HepG2 (cell line): ENCODE data around the gene XCL2. TPM values are rescaled to one million over a fixed set of nuclear protein-coding genes. Genes with fewer than 3 reads are reported as not detected.
A peak's percentile ranks its signal among the peaks of the same experiment; 100 is the strongest.

Source experiments
- ATAC-seq: fragments of 200-7000 bp; cut with Tn5 transposase; 3 replicates; pipeline ENCODE4 v1.9.1; 2020; ENCODE audit warnings: mild to moderate bottlenecking, moderate library complexity
- BruUV-seq: library from RNA; stranded (reverse); fragments of 400-500 nt; replicated peaks from 2 replicates; lab custom pipeline; 2021; lab: Mats Ljungman, UMichigan
- CTCF ChIA-PET: fragments of 300-600 bp; formaldehyde crosslinking; extraction: SDS; loops from one replicate; lab custom pipeline; 2021; ENCODE audit warnings: low total read pairs, inconsistent platforms, low intra/inter-chr PET ratio; lab: Yijun Ruan, JAX
- POLR2A ChIA-PET: fragments of 350-600 bp; sonication (Branson Sonifier 250); formaldehyde crosslinking; loops from one replicate; lab custom pipeline; 2020; ENCODE audit warnings: antibody characterized with exemption, inconsistent platforms; lab: Yijun Ruan, JAX
- DNase-seq: peaks from one replicate; pipeline ENCODE4 v3.0.0-alpha.2; 2015; ENCODE audit warnings: low spot score
- FAIRE-seq: peaks from 3 replicates; lab custom pipeline; 2011; peaks lifted over from hg19 to GRCh38; lab: Jason Lieb, UNC
- H2AFZ ChIP-seq: one replicate; pipeline ENCODE4 v1.6.1; 2011; ENCODE audit warnings: low read length, inconsistent platforms
- H3K27ac ChIP-seq: fragments of 300-600 bp; 3 replicates; pipeline ENCODE4 v1.8.0; 2011; ENCODE audit warnings: mixed run types, mild to moderate bottlenecking, mixed read lengths, low read length, inconsistent platforms; ENCODE audit not compliant: insufficient read depth; ENCODE audit errors: extremely low read length
- H3K27me3 ChIP-seq, 2 experiments: fragments of 200-600 bp in 1 of 2; 2 replicates in 1 of 2; 3 replicates in 1 of 2; pipeline versions ENCODE4 v1.6.0 to v1.8.0; 2011; ENCODE audit warnings: low read length in 2 of 2, mild to moderate bottlenecking in 2 of 2, moderate library complexity in 2 of 2, inconsistent platforms in 1 of 2; ENCODE audit not compliant: insufficient read depth in 2 of 2, control insufficient read depth in 1 of 2
- H3K36me3 ChIP-seq, 2 experiments: fragments of 200-600 bp in 1 of 2; replicated peaks in 1 of 2; 2 replicates in 1 of 2; 3 replicates in 1 of 2; pipeline versions ENCODE4 v1.5.1 to v1.8.0; 2011; ENCODE audit warnings: low read length in 2 of 2, inconsistent platforms in 1 of 2; ENCODE audit not compliant: insufficient read depth in 2 of 2, control insufficient read depth in 1 of 2
- H3K4me1 ChIP-seq: 2 replicates; pipeline ENCODE4 v1.5.1; 2012; ENCODE audit warnings: low read length, inconsistent platforms; ENCODE audit not compliant: insufficient read depth
- H3K4me2 ChIP-seq: 2 replicates; pipeline ENCODE4 v1.6.0; 2011; ENCODE audit warnings: low read depth, low read length, inconsistent platforms
- H3K4me3 ChIP-seq, 3 experiments: fragments of 200-600 bp in 1 of 3; sonication (generic), shearing (Covaris generic) in 1 of 3; replicated peaks in 1 of 3; 2 replicates each; pipeline ENCODE4 v1.5.1; 2011 to 2016; ENCODE audit warnings: low read length in 3 of 3, inconsistent platforms in 2 of 3, low read depth in 2 of 3, mild to moderate bottlenecking in 2 of 3, control low read depth in 1 of 3, mixed read lengths in 1 of 3; ENCODE audit not compliant: insufficient read depth in 1 of 3
- H3K79me2 ChIP-seq: one replicate; pipeline ENCODE4 v1.6.1; 2011; ENCODE audit warnings: low read length, inconsistent platforms; ENCODE audit not compliant: insufficient read depth
- H3K9ac ChIP-seq: 2 replicates; pipeline ENCODE4 v1.6.0; 2011; ENCODE audit warnings: mild to moderate bottlenecking, low read depth, low read length, inconsistent platforms; ENCODE audit not compliant: insufficient read depth
- H3K9me3 ChIP-seq: 2 replicates; pipeline ENCODE4 v1.5.1; 2012; ENCODE audit warnings: mild to moderate bottlenecking, low read length
- H4K20me1 ChIP-seq: 2 replicates; pipeline ENCODE4 v1.6.0; 2011; ENCODE audit warnings: inconsistent platforms, mild to moderate bottlenecking, low read length, moderate library complexity; ENCODE audit not compliant: insufficient read depth
- CEBPB ChIP-seq: IDR thresholded peaks from 2 replicates; pipeline ENCODE4 v1.6.1; 2011; ENCODE audit warnings: low read depth, low read length, improper control_type of control experiment, borderline replicate concordance
- HOMEZ ChIP-seq: IDR thresholded peaks from 2 replicates; pipeline ENCODE4 v1.6.1; 2016; ENCODE audit warnings: low read depth
- LCORL ChIP-seq, 2 experiments: fragments of 450-650 bp in 1 of 2; sonication (generic) in 1 of 2; formaldehyde crosslinking in 1 of 2; IDR thresholded peaks; 2 replicates each; pipeline versions ENCODE4 v1.5.0 to v1.6.1; 2017 to 2020; ENCODE audit warnings: antibody characterized with exemption in 1 of 2, missing genetic modification reagents in 1 of 2
- MAFF ChIP-seq: IDR thresholded peaks from 2 replicates; pipeline ENCODE4 v1.6.1; 2011; ENCODE audit warnings: low read depth, low read length, improper control_type of control experiment
- MBNL3 ChIP-seq: fragments of 250-450 bp; sonication (Bioruptor Pico); conservative IDR thresholded peaks from 2 replicates; pipeline ENCODE4 v1.8.0; 2022; ENCODE audit warnings: mild to moderate bottlenecking, inconsistent platforms
- ONECUT2 ChIP-seq: sonication (generic); formaldehyde crosslinking; IDR thresholded peaks from 2 replicates; pipeline ENCODE4 v1.4.0; 2020; ENCODE audit warnings: missing genetic modification reagents
- TBP ChIP-seq: sonication (generic); formaldehyde crosslinking; IDR thresholded peaks from 2 replicates; pipeline ENCODE4 v1.5.0; 2020; ENCODE audit warnings: missing genetic modification reagents
- TFE3 ChIP-seq: IDR thresholded peaks from 2 replicates; pipeline ENCODE4 v1.6.1; 2016
- ZNF549 ChIP-seq: sonication (generic); formaldehyde crosslinking; IDR thresholded peaks from 2 replicates; pipeline ENCODE4 v1.5.0; 2020; ENCODE audit warnings: missing genetic modification reagents
- ZNF572 ChIP-seq: sonication (generic); formaldehyde crosslinking; IDR thresholded peaks from 2 replicates; pipeline ENCODE4 v1.5.1; 2020; ENCODE audit warnings: mild to moderate bottlenecking, missing genetic modification reagents
- ZNF598 ChIP-seq: sonication (generic); formaldehyde crosslinking; IDR thresholded peaks from 2 replicates; pipeline ENCODE4 v1.5.1; 2020; ENCODE audit warnings: mild to moderate bottlenecking, missing genetic modification reagents, borderline replicate concordance
- WGBS: methylation state at CpG from one replicate; pipeline ENCODE4 v1.1.6; 2017; ENCODE audit warnings: low lambda C conversion rate; 5-methylcytosine and 5-hydroxymethylcytosine counted together
- in situ Hi-C: cut with HindIII; loops from 2 replicates; pipeline ENCODE4 v1.10.0; 2017; ENCODE audit warnings: low pct_unique_long_range_greater_than_20kb; ENCODE audit not compliant: extremely low pct_ligation_motif_present
- intact Hi-C: fragments of 100-400 bp; cut with micrococcal nuclease; formaldehyde crosslinking; loops from one replicate; pipeline ENCODE4 v1.10.0; 2022; ENCODE audit not compliant: unreplicated experiment
- polyA plus RNA-seq, 8 experiments: library from polyadenylated mRNA; depleted of rRNA in 3 of 8; stranded (reverse) in 7 of 8; unstranded in 1 of 8; fragments of >200 nt; fragmentation: Illumina TruSeq in 4 of 8; extraction: Trizol in 4 of 8; gene quantifications; 2 replicates each; pipeline versions ENCODE4 v1.2.1 to v1.2.3, GENCODE V29; 2011 to 2016; ENCODE audit warnings: low read depth in 4 of 8, missing spikeins in 1 of 8, mixed read lengths in 1 of 8; ENCODE audit not compliant: insufficient read depth in 1 of 8
- total RNA-seq, 5 experiments: library from RNA; depleted of rRNA; stranded (reverse); fragments of >200 nt; fragmentation: Illumina TruSeq; extraction: Trizol; gene quantifications; 2 replicates each; pipeline ENCODE4 v1.2.3, GENCODE V29; 2016; ENCODE audit warnings: low read depth in 1 of 5

Gene XCL2
- total and polyA plus RNA-seq, 2 of the 13 experiments (the other 11 are each of a cell fraction or from before 2014, with no cell fraction given), result 0.50 TPM; not detected in 1

- intact Hi-C loops, result no loop called here
Measured at GRCh38 chr1:168531615-168532345, 12.0 kb downstream of the XCL2 start.

GRCh38 chr1:168529518-168529917 is 14.3 kb downstream of the XCL2 start:
- TF ChIP-seq ZNF572 (no peak), HOMEZ (no peak), CEBPB (peak; percentile 20; the same call in 1 of the 2 replicates), ONECUT2 (no peak), TBP (CRISPR knock-in tag) (no peak), ZNF549 (CRISPR knock-in tag) (no peak)
- in situ Hi-C loops, result no loop called here
- ATAC-seq, result no peak
- intact Hi-C loops, result no loop called here
- BruUV-seq, result no TSS peak
- H3K36me3 ChIP-seq, result no peaks in the 10 kb centered on the region
- no peaks in the 10 kb centered on the region for H3K9me3 ChIP-seq
- H3K27me3 ChIP-seq, result no peaks in the 10 kb centered on the region
- ChIA-PET CTCF (no interaction called here), POLR2A (no interaction called here)
- whole genome bisulfite sequencing, result 91% methylated on average over 1 of the region's 1 CpG
- H3K4me1 ChIP-seq, result no peaks in the 10 kb centered on the region
- no peak overlapping the region for H2AFZ ChIP-seq
- no peaks in the 10 kb centered on the region for H3K79me2 ChIP-seq
- no peak overlapping the region for H3K9ac ChIP-seq
- no peak overlapping the region for H3K4me3 ChIP-seq
- DNase-seq, result no peak
- no peak for FAIRE-seq
- no peaks in the 10 kb centered on the region for H4K20me1 ChIP-seq
- H3K27ac ChIP-seq, result no peak overlapping the region
- no peak overlapping the region for H3K4me2 ChIP-seq

More at GRCh38 chr1:168531615-168532345, 12.0 kb downstream of the XCL2 start:
- DNase-seq, result no peak
- no peak for ATAC-seq
- H3K9ac ChIP-seq, result no peak overlapping the region
- no peak overlapping the region for H3K4me3 ChIP-seq
- 100% methylated on average over 2 of the region's 2 CpGs for WGBS
- in situ Hi-C loops, result no loop called here
- no peaks in the 10 kb centered on the region for H3K4me1 ChIP-seq
- H3K36me3 ChIP-seq, result no peaks in the 10 kb centered on the region
- H3K79me2 ChIP-seq, result no peaks in the 10 kb centered on the region
- no peaks in the 10 kb centered on the region for H4K20me1 ChIP-seq
- no peaks in the 10 kb centered on the region for H3K27me3 ChIP-seq
- POLR2A ChIA-PET, result no interaction called here
- CTCF ChIA-PET, result no interaction called here
- no peak overlapping the region for H3K4me2 ChIP-seq
- no peaks in the 10 kb centered on the region for H3K9me3 ChIP-seq
- no TSS peak for BruUV-seq
- no peak for TF ChIP-seq MAFF
- TF ChIP-seq TFE3 (CRISPR knock-in tag), result no peak
- TF ChIP-seq LCORL (IDR thresholded peaks at IDR 0.05), result no peak
- no peak for TF ChIP-seq LCORL (CRISPR knock-in tag; IDR thresholded peaks at IDR 0.05)
- TF ChIP-seq ZNF598 (CRISPR knock-in tag), result no peak
- TF ChIP-seq MBNL3 (CRISPR knock-in tag), result no peak
- TF ChIP-seq, all 625 proteins: peak for 0
- no peak for FAIRE-seq
- no peak overlapping the region for H3K27ac ChIP-seq
- no peak overlapping the region for H2AFZ ChIP-seq
